HG02588 (cell line): ENCODE measurements around the gene CISD1.

Source experiments
- ATAC-seq: cut with Tn5 transposase; IDR thresholded peaks from one replicate; pipeline ENCODE4 v1.9.1; 2021; ENCODE audit warnings: mild to moderate bottlenecking, moderate library complexity; ENCODE audit not compliant: unreplicated experiment

Gene CISD1

DNA sequence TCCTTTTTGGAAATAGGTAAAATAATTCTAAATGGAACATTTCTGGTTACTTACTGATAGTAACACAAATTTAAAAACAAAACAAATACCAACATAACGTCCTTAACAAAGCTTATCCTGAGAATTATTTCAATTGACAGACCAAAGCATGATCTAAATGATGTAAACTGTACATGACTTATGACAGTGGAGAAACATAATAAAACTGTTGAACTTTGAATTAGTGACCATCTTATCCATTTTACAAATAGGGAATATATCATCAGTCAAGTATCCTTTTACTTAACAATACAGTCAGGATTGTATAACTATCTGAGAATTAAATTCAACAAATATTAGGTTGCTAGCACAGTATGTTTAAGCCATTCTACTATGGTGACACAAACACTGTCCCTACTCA lies 3.7 kb upstream of the CISD1 start:
- no peak for ATAC-seq

DNA sequence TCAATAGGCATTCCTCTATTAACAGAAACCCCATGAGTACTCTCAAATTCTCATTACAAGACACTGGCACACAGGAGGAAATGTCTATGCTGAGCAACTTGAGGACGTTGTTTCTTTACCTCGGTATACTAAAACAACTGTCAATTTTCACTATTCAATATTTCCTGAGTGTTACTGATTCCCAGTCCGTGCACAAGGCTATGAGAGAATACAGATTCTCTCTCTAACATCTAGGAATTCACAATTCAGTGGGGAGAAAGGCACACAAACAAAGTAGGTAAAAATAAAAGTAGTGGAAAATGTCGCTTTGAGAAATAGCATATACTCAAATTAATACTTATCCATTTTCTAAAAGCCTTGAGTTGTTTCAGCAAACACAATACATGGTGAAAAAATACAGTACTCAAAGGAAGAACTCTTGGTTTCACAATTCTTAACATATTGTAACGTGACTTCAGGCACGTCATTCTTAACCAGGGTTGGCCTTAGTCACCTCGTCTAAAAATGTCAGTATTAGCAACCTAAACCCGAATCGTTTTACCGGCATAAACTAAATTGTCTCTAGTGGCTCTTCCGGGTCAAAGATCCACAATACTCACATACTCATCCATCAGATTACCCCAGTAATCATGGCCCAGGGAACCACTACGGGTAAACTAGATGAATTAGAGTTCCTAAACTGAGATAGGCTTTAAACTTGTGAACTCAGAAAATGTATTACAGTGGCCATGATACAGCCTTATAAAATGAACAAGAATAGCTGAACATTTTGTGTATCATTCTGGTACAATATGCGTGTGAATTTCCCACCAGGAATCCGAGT lies 2.7 kb upstream of the CISD1 start:
- no peak for ATAC-seq

DNA sequence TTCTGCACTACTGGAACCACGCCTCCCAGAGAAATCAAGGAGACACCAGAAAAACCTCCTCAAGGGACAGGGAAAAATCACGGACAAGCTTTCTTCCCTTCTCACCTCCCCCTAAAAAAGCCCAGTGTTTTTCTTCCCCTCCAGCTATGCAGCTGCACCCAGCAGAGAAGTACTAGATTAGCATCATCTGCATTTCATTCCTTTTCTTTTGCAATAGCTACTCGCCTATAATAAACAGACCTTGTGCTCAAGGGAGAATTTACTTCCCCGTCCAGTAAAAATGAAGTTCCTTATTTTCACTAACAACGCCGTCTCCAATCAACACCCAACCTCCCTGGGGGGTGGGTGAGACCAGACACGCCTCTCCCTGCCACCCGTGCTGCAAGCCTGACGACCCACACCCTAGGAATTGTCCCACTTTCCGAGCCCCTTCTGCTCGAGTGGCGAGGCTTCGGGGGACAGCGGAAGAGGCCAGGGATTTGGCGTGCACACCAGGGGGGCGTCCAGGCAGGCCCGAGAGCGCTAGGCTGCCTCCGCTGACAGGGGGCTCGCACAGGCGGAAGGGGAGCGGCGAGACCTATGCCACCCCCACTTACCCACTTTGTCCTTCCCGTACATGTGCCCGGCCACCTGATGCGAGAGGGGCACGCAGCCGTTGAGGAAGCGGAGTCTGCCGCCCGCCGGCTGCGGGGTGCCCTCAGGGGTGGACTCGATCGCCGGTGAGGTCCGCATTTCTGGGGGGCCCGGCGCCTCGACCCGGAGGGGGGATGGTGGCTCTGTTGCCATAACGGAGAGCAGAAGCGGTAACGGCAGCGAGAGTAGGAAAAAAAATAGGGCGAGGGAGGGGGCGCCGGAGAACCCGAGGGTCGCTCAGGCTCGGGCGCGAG lies 1.9 kb upstream of the CISD1 start:
- ATAC-seq, result peak; percentile 9

DNA sequence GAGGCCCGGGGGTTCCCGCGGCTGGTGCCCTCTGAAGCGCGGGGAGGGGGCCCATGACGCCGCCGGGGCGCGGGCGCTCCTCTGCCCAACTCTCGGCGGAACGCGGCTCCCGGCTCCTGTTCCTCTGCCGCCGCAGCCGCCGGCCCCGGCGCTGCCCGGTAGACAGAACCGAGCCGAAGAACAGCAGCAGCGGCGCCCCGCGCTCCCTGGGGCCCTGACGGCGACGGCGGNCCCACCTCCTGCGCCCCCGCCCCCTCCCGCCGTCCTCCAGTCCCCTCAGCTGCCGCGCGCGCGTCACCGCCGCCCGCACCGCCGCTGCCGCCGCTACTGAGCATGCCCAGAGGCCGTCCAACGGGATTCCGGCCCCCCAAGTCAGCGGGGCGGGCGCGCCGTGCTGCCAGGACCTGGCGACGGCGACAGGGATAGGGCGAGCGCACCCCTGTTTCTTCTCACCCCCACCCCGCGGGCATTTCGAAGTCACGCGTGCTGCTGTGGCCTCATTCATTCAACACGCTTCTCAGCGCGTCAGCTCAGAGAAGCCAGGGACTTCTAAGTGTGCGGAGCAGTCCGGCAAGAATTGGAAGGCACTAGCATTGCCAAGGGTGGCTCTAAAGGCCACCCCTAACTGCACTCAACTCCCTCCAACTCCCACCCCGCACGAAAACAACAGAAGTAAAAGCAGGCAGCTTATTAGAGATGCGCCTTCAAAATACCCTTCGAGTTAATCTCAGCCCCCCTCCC lies 1.1 kb upstream of the CISD1 start, which contains the start of gene IPMK:
Gene IPMK (minus strand): TSS at position 182 of the 741 bp plus-strand sequence. CDS start 283 bp downstream, outside the sequence.
- peak; percentile 56 for ATAC-seq

DNA sequence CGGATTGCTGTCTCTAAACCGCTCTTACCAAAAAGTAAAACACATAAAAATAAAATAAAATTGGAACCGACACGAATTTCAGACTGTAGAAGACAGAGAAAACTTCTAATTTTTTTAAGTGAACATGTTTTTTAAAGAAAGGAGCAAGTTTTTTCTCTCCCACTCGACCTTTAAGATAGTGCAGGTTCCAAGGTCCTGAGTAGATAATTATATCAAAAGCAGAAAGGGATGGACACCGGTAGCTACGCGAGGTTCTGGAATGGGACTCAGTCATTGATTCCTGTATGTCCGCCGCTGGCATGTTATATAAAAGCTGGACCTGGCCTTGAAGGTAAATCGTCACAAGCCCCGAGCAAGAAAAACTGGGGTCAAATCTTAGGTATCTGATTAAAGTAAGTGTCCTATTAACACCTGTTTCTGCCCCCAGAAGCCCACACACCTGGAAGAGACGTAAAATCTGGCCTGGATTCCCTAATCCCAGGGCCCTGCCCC lies 462 bp upstream of the CISD1 start:
- peak; percentile 1 for ATAC-seq

DNA sequence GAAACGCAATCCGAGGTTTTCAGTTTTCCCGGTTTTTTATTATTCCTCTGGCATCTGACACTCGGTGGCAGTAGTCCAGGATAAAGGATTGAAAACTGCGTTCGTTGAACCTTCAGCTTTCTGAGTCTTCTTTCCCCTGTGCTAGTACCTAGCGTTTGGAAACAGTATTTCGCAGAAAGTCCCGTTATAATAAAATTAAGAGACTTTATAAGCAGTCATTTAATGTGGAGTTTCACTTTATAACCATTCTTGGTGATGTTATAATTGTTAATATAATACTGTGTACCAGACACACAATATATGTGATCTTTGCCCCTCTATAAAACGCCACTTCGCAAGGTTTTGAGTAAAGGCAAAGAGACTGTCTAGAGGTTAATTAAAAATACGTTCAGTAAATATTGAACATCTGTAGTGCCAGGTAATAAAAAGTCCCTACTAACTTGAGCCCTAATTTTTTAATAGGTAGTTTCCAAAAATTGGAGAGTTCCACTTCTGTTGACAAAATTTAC lies 874 bp downstream of the CISD1 start:
- no peak for ATAC-seq

DNA sequence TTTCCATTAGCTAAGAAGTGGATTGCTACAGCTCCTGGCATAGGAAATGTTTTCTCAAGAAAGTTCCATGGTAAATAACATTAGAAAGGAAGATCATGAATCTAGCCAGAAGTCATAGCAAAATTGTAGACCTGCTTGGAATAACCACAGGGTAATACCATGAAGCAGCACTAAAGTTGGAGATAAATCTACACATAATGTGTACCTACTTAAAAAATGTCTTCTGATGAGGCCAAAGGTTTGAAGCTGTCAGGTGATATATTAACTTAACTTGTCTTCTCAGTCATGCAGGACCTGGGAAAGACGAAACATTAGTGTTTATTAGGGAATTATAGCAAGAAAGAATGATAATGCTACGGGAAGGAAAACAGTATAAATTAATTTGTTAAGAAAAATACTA lies 6.3 kb downstream of the CISD1 start:
- ATAC-seq, result no peak

DNA sequence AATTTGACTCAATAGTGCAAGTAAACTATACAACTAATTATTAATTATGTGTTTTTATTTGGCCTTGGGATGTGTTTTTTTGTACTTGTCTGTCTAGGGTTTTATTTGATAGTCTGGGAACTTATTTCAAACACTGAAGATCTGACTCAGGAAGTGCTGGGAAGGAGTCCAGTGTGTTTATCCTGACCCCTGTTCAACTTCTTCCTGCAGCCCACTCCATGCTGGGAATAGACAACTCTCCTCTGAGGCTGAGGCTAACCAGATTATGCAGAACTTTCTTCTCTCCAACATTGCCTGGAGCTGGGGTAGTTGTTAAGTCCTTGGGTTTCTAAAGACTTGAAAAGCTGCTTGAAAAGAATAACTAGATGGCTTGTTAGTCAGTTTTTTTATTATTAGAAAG lies 6.9 kb downstream of the CISD1 start:
- no peak for ATAC-seq

DNA sequence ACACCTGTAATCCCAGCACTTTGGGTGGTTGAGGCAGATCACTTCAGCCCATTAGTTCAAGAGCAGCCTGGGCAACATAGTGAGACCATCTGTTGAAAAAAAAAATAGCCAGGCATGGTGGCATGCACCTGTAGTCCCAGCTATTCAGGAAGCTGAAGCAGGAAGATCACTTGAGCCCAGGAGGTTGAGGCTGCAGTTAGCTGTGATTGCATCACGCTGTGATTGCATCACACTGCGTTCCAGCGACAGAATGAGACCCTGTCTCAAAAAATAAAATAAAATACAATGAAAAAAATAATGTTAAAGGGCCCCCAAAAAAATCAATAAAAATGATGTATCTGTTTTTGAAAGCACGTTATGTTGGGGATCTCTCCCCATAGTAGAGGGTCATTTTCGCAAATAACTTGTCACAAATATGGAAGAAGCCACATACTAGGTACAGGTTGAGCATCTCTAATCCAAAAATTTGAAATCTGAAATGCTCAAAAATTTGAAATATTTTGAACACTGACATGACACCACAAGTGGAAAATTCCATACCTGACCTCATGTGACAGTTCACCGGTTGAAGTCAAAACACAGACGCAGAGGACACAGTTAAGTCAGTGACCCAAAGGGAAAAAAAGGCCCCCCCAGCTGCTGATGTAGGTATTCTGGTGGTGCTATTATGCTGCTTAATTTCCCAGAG lies 9.5 kb downstream of the CISD1 start:
- ATAC-seq, result no peak

DNA sequence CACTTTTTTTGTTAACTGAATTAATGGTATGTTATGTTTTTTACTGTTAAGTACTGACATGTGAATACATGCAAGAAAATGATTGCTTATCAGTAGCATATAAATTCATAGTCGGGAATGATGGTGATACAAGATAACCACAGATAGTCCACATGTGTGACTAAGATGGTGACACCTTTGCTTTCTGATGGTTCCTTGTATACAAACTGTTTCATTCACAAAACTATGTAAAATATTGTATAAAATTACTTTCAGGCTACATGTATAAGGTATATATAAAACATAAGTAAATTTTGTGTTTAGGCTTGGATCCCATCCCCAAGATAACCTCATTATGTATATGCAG lies 10.0 kb downstream of the CISD1 start:
- ATAC-seq, result no peak

DNA sequence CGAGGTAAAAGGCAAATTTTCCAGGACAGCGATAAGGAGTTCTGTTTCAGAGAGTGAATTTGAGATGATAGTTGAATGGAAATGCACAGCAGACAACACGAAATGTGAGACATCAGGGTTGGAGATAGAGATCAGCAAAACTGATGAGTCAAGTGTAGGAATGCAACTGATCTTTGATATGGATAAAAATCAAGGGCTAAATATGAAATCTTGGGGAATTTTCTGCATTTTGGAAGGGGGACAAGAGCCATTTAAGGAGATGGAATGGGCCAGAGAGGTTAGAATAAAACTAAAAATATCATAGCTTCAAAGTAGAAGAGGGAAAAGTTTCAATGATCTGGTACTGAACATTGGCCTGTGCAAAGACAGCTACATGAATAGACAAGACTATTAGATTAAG lies 11.5 kb downstream of the CISD1 start:
- no peak for ATAC-seq

DNA sequence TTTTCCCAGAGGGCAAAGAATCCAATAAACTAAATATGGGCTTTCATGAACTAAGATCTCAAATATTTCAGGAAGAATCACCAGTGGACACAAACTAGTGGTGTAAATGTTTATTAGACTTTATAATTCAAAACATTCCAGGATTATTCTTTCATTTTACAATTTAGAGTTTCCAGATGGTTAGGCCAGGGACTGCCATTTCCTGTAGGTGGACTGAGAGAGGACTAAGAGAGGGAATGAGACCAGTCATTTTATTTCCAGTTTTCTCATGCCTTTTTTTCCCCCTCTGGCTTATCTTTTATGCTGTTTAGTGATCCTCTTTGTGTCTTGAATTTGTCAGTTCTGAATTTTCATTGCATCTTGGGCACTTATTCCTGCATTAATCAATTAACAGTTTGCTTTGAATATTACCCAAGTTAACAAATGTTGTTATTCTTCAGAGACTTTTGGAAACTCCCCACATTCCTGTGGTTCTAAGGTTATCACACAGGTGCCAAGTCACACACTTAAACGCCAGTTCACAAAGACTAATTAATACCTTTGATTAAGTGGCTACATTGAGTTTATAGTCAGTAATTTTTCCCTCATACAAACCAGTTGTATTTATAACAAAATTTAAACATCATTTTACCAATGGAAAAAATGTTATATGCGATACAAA lies 12.3 kb downstream of the CISD1 start:
- ATAC-seq, result no peak

DNA sequence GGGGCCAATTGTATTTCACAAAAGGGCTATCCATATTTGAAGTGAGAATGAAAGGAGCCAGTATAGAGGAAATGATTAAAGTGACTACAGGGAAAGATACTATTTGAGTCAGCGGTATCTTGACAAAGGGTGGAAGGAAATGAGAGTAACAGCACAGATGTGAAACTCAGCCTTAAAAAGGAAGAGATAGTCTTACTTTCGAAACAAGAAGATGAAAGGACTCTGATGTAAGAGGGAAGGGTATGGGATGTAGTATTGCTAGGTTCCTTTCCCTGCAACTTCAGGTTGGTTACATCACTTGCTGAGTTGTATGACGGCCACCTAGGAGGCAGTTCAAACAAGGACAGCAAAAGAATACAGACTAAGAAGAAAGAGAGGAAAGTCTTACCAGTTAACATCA lies 13.7 kb downstream of the CISD1 start:
- peak; percentile 98 for ATAC-seq

DNA sequence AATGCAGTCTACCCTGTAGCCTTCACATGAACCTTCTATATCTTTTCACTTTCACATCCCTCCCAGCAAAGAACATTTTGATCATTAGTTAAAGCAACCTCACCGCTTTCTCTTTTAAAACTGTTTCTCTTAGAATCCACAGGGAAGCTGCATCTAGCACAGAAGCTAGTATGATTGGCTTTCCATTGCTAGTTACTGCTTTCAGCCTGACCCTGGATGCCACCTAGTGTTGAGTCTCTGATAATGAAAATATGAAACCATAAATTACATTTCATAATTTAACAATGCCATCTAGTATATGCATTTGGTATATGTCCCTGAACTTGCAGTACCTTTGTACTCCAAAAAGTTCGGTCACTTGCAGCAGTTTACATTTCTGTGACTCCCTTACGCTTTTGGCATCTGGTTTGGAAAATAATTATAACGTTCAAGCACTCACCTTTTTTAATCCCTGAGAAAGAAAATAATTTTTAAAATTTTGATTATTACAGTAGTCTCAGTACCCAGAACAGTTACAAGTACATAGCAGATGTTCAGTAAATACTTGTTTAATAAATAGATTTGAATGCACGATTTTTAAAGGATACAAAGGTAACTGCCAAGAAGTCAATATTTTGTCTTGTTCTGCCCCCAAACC lies 22.7 kb downstream of the CISD1 start:
- peak; percentile 72 for ATAC-seq

DNA sequence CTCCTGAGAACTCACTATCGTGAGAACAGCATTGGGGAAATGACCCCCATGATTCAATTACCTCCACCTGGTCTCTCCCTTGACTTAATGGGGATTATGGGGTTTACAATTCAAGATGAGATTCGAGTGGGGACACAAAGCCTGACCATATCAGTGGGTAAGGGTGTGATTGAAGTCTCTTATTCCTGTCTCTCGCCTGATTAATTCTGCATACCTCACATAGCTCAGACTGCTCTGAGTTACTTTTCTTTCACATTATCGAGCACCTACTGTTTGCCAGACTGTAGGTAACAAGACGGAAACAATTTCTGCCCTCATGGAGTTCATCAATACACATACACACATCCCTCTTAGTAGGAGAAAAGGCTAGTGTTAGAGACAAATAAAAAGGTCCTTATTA lies 25.0 kb downstream of the CISD1 start:
- ATAC-seq, result no peak

DNA sequence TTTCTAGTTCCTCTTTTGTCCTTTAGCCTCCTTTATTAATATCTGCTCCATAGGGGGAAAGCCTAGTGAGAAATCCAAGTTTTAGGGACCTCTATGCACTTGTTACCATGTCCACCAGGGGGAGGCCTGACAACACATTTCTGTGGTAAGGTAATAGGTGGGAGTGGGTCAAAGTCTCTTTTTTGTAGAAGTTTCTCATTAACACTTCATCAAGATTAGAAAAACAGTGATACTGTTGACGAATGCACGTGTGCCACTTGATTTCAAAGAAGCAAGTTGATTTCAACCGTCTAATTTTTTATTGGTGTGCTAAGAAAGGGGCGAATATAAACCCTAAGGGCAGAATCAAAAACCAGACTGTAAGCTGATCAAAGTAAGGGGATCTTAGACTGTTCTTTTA lies 30.6 kb downstream of the CISD1 start:
- ATAC-seq, result peak; percentile 86

DNA sequence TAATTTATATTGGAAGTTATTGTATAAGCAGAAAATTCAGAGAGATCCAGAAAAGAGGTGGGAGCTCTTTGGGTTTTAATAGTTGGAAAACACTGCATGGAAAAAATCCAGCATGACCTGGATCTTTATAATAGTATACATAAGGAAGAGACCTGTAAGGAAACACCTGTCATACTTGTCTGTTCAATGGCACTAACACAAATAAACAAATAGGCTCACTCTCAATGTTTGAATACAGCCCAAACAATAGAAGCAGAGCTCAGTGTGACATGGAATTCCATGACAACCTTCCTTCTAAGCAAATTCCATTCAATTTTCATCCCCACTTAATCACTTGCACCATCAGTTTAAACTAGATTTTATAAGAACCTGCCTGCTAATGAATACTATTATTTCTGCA lies 31.7 kb downstream of the CISD1 start:
- no peak for ATAC-seq

DNA sequence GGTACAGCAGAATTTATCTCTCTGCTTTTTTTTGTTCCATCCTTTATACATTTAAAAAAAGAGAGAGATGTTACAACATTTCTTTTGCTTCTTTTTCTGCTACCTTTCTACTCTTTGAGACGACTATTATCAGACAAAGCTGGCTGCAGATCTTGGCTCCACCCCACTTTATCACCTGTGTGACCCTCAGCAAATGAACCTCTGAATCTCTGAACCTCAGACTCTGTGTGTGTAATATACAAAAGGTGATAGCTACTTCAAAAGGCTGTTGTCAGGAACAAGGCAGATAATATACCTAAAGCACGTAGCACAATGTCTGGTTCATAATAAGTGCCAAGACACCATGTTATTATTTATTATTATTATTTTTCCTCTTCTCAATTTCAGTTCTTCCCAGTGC lies 33.3 kb downstream of the CISD1 start:
- ATAC-seq, result no peak

DNA sequence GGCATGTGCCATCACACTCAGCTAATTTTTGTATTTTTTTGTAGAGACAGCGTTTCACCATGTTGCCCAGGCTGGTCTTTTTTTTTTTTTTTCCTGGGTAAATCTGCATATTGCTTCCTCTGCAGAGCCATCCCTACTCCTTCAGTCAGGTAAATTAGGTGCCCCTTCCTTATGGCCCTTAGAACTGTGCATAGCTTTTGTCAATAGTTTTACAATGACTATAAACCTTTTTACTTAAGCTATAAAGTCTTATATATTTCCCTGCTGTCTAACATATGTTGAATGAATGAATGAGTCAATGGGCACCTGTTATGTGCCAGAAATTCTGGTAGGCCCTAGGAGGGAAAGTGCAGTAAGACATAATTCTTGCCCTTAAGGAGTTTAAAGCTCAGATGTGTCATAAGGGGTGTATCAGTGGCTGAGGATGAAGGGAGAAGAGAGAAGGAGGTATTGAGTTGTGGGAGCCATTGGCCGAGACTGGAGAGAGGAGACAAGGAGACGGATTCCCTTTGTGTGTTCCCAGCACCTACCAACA lies 35.2 kb downstream of the CISD1 start:
- no peak for ATAC-seq
